MV-4-11 (cell line): ENCODE data around the gene SAA1.
"Not testable (repeated sequence)": the region's sequence is repeated elsewhere in the genome, so short reads cannot be mapped to it uniquely, and the experiment has no call there.

Experiments used
- DNase-seq: peaks from one replicate; lab custom pipeline; 2025; lab: John Stamatoyannopoulos, UW

Gene SAA1

DNA sequence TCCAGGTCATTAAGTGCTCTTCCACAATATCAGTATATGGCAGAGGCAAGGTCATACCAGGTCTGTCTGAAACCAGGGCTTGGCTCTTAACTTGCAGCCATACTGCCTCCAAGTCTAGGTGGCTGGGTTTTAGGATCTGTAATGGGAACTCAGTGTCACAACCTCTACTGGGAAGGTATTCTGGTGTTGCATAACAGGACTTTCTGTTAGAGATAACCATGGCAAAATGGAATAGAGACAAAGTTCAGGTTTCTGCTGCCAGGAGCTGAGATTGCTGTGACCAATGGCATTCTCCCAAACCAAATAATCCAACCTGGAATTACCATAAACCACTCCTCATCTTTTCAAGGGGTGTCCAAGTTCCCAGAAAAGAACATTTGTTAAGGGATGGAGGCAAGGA lies 6.8 kb upstream of the SAA1 start:
- DNase-seq = no peak

GRCh38 chr11:18261721-18262120 lies 4.3 kb upstream of the SAA1 start:
- DNase-seq = no peak

- not testable (repeated sequence) for DNase-seq
Observed at GRCh38 chr11:18262681-18263350, 3.2 kb upstream of the SAA1 start.

GRCh38 chr11:18264035-18264434 lies 2.0 kb upstream of the SAA1 start:
- DNase-seq = no peak

DNA sequence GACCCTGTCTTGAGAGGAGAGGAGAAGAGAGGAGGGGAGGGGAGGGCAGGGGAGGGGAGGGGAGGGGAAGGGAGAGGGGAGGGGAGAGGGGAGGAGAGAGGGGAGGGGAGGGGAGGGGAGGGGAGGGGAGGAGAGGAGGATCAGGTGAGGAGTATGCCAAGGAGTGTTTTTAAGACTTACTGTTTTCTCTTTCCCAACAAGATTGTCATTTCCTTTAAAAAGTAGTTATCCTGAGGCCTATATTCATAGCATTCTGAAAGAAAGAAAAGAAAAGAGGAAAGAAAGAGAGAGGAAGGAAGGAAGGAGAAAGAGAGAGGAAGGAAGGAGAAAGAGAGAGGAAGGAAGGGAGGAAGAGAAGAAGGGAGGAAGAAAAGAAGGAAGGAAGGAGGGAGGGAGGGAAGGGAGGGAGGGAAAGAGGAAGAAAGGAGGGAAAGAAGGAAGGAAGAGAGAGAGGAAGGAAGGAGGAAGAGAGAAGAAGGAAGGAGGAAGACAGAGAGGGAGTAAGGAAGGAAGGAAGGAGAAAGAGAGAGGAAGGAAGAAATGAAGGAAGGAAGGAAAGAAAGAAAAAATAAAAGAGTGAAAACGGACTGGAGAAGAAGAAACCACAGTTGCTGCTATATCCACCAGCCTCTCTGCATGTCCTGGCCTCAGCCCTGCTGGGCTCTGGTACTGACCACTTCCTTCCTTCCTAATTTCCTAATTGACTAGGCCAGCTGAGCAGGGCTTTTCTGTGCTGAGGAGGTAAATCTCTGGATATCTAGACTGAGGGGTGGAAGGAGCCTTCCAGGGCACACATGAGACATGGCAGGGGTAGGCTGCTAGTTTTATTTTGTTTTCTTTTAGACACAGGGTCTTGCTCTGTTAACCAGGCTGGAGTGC lies 1.1 kb upstream of the SAA1 start:
- no peak for DNase-seq

DNA sequence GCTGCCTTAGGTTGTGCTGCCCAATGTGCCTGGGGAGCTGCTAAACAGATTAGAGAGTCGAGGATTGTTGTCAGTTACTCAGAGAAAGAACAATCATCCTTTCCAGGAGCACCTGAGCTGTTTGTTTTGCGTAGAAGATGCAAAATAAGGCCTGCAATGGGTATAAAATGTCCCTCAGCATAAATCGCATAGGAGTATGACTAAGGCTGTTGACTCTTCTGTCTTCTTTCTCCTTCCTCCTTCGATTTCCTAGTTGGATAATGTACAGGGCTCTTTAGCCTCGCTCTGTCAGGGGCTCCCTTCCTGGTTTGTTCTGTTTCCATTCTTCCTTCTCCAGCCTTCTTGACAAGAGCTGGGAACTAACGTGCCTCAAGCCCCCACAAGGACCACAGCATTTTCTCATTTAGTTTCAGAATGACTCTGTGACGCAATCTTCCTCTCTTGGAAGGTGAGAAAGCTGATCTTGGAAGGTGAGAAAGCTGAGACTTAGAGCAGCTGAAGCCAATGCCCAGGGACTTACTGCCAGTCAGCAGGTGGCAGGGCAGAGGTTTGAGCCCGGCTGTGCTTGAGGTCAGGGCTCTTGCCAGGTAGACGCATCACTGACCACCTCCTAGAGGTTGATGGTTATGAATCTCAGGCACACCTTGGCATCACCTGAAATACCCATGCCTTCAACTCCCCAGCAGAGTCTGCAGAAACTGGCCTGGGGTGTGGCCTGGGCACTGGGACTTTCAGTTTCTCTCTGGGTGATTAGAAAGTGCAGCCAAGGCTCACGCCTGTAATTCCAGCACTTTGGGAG lies 1.5 kb downstream of the SAA1 start:
- DNase-seq = not testable (repeated sequence)

GRCh38 chr11:18269252-18269651 lies 3.2 kb downstream of the SAA1 start:
- DNase-seq = not testable (repeated sequence)

DNA sequence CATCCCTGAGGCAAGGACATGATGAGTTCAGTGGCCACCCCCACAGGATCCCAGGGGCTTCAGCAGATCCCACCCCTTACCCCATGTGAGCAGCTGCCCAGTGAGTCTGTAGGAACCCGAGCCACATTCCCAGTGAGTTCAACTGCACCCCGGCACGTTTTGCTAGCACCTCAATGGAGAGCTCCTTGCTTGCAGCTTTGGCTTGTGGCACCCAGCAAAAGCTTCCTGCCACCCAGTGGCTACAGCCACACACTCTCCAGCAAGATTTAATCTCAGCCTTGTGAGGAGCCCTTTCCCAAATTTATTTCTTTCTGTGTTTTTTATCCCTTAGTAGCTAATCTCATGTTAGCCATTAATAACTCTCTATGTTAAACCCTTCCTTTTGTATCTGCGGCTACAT lies 4.0 kb downstream of the SAA1 start:
- no peak for DNase-seq

DNA sequence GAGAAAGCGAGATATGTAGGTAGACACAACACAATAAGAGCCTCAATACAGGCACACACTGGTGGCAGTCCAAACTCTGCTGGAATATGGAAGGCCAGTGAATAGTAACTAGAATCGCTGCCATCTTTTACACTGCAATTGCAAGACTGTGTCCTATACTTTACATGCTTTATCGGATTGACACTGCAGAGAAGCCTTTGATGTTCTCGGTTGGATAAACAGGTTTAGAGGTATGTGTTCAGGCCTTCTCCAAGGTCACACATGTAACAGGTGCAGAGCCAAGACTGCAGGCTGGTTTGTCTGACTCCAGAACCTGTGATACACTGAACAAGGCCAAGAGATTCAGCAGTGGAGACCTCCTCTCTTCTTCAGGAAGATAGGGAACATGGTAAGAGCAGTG lies 5.1 kb downstream of the SAA1 start:
- no peak for DNase-seq

GRCh38 chr11:18277565-18278271 lies 11.7 kb downstream of the SAA1 start:
- peak; percentile 91 for DNase-seq

DNA sequence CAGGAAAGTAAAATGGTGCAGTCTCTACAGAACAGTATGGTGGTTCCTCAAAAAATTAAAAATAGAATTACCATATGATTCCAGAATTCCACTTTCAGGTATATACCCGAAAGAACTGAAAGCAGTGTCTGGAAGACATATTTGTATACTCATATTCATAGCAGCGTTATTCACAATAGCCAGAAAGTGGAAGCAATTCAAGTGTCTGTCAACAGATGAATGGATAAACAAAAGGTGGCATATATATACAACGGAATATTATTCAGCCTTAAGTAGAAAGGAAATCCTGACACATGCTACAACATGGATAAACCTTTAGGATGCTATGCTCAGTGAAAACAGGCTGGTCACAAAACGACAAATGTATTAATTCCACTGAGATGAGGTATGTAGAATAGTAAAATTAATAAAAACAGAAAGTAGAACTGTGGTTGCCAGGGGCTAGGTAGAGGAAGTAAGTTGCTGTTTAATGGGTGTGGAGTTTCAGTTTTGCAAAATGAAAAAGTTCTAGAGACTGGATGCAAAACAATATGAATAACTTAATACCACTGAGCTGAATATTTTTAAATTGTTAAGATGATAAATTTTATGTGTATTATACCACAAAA lies 14.5 kb downstream of the SAA1 start:
- peak; percentile 35 for DNase-seq

- peak; percentile 28 for DNase-seq
Observed at GRCh38 chr11:18282626-18283025, 16.6 kb downstream of the SAA1 start.

DNA sequence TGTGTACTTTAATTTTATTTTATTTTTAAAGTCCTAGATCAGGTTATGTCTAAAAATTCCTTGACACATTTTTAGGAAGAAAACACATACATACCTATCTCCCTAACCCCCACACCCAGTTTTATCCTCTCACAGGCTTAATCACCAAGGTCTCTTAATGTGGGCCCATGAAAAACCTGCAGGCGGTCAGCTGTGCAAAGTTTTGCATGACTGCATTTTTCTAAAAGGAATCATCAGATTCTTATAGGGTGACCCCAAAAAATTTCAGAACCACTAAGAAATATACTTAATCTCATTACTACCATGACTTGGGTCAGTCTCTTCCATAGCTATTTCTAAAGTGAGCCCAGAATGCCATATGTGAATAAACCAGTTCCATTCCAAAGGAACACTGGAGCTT lies 19.8 kb downstream of the SAA1 start:
- DNase-seq = no peak

DNA sequence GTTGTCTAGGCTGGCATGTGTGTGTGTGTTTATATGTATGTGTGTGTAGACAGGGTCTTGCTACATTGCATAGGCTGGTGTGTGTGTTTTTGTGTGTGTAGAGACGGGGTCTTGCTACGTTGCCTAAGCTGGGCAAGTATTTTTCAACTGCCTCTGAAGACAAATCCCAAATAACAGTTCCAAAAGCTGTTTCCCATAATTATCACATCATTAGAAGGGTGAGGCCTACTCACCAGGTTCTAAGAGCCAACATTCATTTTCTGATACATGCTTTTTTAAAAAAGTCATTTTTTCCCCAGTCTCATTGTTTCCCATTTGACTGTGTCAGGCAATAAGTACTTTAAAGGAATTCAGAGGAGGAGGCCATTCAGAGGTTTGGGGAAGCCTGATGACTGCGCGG lies 22.8 kb downstream of the SAA1 start:
- DNase-seq = no peak

- no peak for DNase-seq
Observed at GRCh38 chr11:18294862-18295261, 28.8 kb downstream of the SAA1 start.

DNA sequence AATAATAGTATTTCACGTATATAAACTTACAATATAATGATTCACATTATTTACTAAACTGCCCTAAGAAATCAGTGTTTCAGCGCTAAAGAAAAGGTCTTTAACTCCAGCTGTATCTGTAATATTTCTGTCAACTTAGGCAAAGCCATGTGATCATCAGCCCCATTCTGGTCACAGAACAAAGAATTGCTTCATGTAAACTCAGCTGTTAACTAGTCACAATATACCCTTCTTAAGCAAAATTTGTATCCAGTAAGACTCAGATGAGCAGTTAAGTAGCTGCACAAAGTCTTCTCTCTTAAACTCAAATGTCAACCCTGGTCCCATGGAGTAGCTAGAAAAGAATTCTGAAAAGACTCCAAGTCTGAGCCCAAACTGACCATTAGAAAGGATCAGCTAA lies 29.3 kb downstream of the SAA1 start:
- DNase-seq = no peak

- peak; percentile 8 for DNase-seq
Observed at GRCh38 chr11:18299721-18300120, 33.7 kb downstream of the SAA1 start.

DNA sequence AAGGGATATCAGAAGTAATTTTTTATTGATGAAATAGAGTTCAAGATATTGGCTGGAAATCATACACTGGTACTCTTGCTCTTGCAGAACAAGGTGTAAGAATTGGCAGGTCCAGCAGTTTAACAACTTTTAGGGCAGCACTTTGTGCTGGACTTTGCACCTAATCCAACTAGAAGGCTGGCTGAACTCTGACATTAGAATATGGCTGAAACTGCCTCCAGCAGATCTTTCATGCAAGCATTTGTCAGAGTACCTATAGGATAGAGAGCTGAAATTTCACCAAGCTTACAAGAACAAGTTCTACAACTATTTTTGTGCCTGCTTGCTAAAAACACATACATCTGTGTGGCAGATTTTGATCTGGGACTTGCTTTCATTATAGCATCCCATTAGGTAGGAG lies 38.7 kb downstream of the SAA1 start:
- no peak for DNase-seq

GRCh38 chr11:18307461-18308139 lies 41.5 kb downstream of the SAA1 start:
- no peak for DNase-seq

DNA sequence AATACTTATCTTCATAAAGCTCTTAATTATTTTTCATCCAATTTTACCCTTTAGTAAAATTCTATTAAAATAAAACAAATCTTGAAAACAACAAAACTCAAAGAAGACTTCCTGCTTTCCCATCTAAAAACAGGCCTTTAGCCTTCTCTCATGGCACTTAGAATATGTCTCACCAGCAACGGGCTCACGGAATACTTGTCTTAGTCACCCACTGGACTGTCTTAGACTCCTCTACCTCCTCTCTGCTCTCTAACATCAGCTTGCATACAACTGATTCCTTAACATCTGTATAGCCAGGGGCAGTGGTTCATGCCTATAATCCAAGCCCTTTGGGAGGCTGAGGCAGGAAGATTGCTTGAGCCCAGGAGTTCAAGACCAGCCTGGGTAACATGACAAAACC lies 42.2 kb downstream of the SAA1 start:
- DNase-seq = no peak

- no peak for DNase-seq
Observed at GRCh38 chr11:18309691-18310090, 43.6 kb downstream of the SAA1 start.
